Suppressor macrophage treated with lipopolysaccharide for 4 hours (primary cell): ENCODE results near the gene SCN5A.

Experiments
- DNase-seq: peaks from one replicate; pipeline ENCODE4 v3.0.0-alpha.2; 2020

The SCN5A gene

DNA sequence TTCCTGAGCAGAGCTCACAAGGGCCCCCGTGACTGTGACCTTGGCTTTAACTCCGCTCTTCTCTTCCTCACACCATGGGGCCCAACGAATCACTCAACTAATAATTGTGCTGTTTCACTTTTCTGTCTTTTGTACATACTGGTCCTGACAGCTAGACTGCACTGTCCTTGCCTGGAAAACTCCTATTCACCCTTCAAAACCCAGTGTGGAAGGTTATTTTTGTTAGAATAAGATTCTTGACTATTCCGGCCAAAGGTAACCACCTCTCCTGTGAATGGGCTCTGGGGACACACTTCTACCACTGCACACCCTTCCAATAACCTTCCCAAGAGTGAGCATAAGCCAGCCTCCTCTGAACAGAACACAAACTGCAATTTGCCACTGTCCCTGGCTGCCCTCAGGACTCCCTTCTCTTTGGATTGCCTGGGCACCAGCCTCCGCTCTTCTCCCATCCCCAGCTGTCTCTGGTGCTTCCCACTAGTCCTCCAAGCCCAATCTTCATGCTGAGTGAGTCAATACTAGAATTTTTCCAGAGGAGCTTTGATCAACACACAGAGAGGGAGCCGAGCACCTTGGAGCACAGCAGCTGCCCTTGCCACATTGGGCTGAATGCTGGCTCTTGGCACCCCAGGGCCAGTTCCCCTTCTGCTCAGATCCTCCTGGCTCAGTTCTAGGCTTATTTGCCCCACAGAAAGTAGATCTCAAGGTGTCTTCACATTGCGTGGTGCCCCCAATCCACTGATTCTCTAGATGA is 2.1 kb downstream of the SCN5A start:
- no peak for DNase-seq

- peak; percentile 32 for DNase-seq
Observed at GRCh38 chr3:38646630-38647029, 2.9 kb downstream of the SCN5A start.

DNA sequence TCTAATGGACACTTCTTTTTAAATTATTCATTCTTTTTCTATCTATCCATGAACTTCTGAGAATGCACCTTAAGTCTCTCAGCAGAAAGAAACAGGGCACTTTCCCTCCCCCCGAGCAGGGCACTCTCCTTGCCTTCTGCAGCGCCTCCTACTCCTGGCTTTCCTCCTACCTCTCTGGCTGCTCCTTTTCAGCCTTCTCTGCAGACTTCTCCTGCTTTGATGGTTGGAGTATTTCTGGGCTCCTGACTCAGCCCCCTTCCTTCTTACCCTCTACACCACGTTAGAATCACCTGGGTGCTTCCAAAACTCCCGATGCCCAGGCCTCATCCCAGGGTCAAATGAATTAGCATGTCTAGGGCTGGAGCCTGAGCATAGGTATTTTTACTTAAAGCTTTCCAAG is 3.4 kb downstream of the SCN5A start:
- DNase-seq, result no peak

GRCh38 chr3:38645601-38646000 is 3.9 kb downstream of the SCN5A start:
- DNase-seq, result no peak

GRCh38 chr3:38645076-38645475 is 4.4 kb downstream of the SCN5A start:
- DNase-seq, result no peak

GRCh38 chr3:38644662-38645053 is 4.8 kb downstream of the SCN5A start:
- DNase-seq, result no peak

DNA sequence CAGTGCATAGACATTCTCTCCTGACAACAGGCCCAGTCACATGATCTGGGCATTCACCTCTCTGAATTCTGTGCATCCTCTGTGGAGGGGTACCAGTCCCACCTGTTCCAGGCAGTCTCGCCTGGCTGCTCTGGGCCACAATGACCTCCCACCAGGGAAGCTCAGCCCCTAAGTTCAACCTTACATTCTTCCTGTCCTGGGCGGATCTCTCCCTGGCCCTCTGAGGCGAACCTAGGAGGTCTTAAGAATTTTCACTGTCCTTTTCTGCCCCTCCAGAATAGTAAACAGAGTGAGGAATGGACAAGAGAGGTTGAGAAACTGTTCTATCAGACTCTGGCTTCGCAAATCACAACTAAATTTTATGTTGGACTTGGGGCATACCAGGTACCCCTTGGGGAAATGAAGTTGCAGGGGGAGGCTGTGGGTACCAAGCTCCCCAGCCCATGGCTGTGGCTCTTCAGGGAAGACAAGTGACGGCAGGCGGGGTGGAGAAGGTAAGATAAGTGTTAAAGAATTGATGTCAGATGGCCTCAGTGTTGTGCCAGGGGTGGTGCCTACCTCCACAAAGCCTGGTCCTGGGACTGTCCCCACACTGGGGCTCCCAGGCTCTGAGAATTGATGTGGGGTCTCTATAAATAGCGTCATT is 5.3 kb downstream of the SCN5A start:
- no peak for DNase-seq

- no peak for DNase-seq
Observed at GRCh38 chr3:38643592-38643991, 5.9 kb downstream of the SCN5A start.

DNA sequence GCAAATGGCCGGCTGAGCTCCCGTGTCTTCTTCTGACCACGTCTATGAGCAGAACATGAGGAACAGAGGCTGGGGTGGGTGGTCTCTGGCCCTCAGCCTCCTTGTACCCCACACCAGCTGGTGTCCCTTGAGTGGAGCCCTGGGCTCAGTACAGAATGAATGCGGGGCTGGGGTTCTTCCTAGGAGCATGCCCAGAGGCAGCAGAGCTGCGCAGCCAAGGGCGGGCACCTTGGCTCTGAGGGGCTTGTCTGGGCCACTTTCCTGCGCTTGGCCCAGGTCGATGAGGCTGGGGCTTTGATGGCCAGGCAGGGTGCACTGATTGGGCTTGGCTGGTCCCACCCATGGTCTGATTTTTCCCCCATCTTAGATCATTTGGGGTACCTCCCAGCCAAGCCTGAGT is 6.4 kb downstream of the SCN5A start:
- no peak for DNase-seq

- DNase-seq, result no peak
Observed at GRCh38 chr3:38641461-38642110, 7.9 kb downstream of the SCN5A start.

GRCh38 chr3:38640661-38641452 is 8.6 kb downstream of the SCN5A start:
- no peak for DNase-seq

GRCh38 chr3:38638354-38638753 is 11.1 kb downstream of the SCN5A start:
- no peak for DNase-seq

GRCh38 chr3:38637906-38638305 is 11.6 kb downstream of the SCN5A start:
- DNase-seq, result no peak

DNA sequence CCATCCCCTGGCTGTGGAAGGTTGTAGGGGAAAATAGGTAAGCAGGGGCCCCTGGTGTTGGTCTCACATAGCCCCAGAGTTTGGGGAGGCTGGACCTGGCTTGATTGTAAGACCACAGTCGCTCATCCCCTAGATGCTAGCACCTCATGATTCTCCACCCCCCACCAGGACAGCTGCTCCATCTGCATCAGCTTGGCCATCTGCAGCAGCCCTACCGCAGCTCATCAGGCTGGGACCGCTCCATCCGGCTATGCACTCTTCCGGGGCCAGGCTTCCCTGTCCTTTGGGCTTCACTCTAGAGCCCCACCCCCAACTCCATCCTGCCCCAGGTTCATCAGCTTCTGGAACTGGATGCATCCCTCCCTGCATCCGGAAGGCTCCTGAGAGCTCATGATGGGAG is 12.6 kb downstream of the SCN5A start:
- no peak for DNase-seq

DNA sequence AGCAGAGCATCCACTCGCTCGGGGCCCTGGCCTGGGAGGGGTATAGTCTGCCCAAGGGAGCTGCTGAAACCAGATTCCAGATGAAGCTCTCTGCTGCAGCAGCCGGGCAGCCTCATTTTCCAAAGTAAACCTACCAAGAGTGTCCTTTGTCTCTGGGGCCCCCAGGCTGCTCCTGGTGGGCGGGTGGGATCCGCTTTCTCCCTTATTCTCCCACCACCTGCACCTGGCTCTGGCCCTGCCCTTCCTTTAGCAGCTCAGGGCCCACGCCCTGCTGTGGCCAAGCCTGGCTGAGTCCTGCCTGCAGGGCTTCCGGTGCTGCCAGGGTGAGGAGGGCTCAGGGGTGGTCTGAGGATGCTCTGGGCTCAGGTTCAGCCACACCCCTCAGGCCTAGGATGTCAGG is 13.0 kb downstream of the SCN5A start:
- no peak for DNase-seq

GRCh38 chr3:38634111-38634510 is 15.4 kb downstream of the SCN5A start:
- no peak for DNase-seq

DNA sequence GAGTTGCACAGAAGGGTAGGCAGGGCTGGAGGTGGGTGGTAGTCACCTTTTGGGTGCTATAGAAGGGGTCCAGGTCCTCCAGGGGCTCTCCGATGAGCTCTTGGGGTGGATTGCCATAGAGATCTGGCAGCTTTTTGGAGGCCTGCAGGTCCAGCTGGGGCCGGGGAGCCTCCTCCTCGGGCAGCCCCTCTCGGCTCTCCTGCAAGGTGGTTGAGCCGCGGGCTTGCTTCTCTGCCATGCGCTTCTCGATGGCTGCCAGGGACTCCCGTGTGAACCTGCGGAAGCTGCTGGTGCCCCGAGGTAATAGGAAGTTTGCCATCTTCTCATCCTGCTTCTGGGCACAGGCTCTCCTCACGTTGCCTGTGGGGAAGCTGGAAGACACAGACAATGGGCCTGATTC is 16.5 kb downstream of the SCN5A start:
- DNase-seq, result no peak

GRCh38 chr3:38630606-38631005 is 18.9 kb downstream of the SCN5A start:
- no peak for DNase-seq

DNA sequence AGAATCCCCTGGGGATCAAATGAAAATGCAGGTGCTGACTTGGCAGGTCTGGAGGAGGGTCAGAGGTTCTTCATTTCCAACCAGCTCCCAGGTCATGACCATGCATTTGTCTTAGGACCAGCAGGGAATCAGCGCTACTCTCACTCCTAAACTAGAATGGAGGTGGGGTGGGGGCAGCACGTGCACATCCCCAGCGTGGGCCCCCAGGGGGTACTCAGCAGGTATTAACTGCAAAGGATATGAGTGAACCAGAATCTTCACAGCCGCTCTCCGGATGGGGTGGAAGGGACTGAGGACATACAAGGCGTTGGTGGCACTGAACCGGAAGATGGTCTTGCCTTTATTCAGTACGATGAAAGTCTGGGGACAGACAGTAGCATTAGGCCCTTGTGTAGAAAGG is 19.4 kb downstream of the SCN5A start:
- no peak for DNase-seq

DNA sequence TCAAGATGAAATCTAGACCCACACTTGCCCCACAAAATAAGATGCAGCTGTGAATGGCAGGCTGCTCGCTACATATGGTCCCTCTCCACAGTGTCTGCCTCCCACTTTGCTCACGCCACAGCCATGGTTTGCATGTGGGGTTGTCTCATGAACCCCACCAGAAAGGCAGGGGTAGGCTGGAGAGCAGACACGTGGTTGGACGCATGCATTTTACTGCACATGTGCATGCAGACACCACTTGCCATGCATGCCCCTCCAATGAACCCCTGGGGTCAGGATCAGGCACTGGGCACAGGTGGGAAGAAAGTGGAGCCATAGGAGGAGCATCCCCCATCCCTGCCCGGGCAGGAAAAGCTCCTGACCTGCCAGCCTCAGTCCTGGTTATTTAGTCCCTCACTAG is 20.7 kb downstream of the SCN5A start:
- no peak for DNase-seq

DNA sequence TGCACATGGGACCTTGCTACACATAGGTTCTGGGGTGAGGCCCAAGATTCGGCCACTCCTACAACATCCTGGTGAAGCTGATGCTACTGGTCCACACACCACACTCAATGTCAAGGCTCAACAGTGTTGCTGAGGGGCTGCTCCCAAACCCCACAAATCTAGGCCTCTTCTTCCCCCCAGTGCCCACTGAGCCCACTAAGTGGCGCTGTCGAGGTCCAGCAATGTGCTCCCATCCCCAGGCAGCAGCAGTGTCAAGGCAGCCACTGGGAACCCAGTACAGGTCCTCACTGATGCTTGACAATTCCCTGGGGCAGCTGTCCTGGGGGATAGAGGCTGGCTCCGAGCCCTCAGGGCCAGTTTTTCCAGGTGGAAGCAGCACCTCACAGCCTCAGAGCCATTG is 21.5 kb downstream of the SCN5A start:
- no peak for DNase-seq

DNA sequence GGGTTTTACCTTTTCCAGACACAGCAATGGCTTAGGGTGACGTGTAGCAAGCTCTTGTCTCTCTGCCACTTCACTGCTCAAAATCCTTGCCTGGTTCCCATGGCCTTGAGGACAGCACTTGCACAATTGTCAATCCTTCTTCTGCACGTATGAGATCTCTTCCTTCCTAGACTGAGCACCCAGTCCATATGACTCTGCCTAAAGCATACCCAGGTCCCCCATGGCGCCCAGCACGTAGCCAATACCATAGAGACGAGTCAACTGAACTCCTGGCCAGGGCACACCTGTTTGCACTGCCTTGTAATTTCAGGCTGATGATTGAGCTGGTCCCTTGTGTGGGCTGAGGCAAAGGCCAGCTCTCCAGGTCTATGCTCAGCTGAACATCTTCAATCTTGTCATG is 23.3 kb downstream of the SCN5A start:
- DNase-seq, result no peak

- DNase-seq, result no peak
Observed at GRCh38 chr3:38623539-38623938, 25.9 kb downstream of the SCN5A start.

DNA sequence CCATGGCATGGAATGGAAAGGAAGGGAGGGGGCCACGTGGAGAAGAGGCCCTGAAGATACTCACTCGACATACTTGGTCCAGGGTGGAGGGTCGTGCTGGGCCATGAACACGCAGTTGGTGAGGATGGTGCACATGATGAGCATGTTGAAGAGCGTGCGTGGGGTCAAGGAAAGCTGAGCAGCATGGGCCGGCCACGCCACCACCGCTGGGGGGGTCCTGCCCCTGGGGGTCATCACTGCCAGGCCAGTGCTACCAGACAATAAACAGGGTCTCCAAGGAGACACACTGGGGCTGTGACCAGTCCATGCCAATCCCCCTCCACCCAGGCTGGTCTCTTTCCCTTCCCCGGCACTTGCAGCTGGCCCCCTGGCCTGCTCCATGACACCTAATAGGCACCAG is 27.2 kb downstream of the SCN5A start:
- DNase-seq, result no peak
